Stimulated activated CD4-positive, alpha-beta T cell treated with anti-CD3 and anti-CD28 coated beads, Interleukin-2, amount 100 ng/mL, for 4 hours (primary cell): ENCODE data around the gene MORF4L2.

Source experiments
- DNase-seq: peaks from one replicate; pipeline ENCODE4 v3.0.0-alpha.2; 2020; ENCODE audit warnings: low read depth

The MORF4L2 gene, protein sequence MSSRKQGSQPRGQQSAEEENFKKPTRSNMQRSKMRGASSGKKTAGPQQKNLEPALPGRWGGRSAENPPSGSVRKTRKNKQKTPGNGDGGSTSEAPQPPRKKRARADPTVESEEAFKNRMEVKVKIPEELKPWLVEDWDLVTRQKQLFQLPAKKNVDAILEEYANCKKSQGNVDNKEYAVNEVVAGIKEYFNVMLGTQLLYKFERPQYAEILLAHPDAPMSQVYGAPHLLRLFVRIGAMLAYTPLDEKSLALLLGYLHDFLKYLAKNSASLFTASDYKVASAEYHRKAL

DNA sequence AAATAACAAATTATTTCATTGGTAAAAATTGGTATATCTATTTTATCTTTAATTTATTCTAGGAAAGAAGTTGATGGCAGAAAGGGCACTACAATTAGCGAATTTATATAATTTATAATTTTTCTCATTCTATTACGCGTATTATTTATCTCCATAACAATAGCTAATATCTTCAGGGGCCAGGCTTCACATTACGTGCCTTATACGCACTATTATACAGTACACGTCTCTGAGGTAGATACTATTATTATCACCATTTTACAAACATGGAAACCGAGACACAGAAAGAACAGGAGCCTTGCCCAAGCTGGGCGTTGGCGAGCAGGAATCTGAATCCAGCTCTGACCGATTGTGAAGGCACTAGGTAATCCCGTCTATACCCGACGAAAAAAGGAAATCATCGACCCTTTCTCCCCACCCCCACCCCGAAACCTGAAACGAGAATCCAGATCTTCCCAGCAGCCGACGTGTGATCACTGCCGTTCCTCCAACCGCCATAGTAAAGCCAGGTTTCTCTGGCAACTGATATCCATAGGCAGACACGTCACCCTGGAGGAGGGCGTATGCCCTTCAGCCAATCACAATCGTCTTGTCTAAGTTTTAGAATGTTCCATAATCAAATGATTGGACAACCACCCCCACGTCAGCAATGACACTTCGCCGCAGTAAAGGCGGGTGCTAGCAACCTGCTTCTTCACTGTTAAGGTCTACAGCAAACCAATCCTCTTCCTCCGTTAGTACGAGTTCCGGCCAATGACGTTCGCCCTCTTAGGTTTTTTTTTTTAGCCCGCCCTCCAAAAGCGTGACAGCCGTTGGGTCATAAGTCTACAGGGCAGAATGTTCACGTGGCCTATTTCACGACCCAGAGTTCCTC lies at the start of gene MORF4L2:
TSS of gene MORF4L2 (minus strand) at position 501 of the 874 bp plus-strand sequence. CDS start 9,672 bp downstream, outside the sequence.
- peak; percentile 85 for DNase-seq

DNA sequence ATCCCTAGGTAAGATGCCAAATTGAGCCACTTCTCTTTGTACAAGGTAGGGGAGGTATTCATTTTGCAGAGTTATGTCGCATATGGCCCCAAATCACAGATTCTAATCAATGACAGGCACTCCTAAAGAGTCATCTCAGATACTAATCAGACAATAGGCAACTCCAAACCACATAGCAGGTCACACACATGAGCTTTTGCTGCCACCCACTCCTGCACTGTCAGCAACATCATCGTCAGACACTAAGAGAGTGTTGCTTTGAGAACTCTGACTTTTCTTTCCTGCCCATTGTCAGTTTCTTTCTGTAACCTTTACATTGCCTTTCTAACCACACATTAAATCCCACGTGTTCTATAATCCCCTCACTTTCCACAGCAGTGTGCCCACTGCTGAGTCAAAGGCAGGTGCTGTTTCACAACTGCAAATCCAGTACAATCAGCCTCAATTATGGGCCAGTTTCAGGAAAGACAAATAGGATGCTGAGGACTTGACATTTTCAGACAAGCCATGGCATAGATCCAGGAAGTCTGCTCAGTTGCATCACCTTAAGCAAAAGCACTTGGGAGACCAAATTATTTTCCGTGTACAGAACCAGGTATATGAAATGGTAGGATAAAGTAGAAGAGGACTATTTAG lies 47.7 kb upstream of the MORF4L2 start:
- no peak for DNase-seq

DNA sequence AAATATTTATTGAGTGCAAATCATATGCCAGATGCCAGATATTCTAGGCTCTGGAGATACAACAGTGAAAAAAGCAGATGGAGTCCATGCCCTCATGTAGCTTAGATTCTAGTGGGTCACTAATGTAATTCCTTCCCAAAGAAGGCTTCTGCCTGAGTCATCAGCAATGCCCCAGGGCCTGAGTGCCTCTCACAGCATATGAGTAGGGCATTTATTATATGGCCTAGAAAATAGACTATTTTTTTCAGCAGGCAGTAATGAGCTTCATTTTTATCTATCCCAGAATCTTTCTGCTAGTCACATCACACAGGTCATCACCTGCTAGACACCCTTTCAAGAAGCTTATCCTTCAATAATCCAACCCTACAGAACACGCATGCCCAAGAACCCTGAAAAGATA lies 46.5 kb upstream of the MORF4L2 start:
- no peak for DNase-seq

DNA sequence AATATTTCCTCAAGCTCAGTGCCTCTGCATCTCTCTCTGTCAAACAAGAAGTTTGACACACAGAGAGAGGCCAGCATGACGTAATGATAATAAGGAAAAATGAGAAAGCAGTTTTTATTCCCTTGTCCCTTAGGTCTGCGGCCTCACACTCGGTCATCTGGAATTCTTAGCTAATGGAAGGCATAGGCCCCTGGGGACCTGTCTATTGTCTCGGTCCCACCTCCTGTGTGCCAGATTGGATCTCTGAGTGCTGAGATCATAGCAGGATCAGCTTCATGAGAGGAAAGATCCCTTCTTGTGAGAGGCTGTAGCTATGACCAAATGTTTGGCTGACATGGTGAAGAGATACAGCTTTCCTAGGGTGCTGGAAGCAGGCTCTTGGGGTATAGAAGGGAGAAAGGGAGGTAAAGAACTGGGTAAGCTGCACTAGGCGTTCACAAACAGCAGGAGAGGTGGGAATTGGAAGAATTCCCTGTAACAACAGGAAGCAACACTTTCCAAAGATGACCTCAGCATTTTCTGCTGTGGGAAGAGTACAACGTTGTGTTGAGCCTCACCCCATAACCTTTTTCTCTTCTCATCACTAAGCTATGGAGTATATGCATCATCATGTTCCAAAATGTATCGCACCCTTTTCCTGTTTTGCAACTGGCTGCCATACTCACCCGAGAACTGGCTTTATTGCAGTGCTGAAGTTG lies 44.4 kb upstream of the MORF4L2 start:
- no peak for DNase-seq

DNA sequence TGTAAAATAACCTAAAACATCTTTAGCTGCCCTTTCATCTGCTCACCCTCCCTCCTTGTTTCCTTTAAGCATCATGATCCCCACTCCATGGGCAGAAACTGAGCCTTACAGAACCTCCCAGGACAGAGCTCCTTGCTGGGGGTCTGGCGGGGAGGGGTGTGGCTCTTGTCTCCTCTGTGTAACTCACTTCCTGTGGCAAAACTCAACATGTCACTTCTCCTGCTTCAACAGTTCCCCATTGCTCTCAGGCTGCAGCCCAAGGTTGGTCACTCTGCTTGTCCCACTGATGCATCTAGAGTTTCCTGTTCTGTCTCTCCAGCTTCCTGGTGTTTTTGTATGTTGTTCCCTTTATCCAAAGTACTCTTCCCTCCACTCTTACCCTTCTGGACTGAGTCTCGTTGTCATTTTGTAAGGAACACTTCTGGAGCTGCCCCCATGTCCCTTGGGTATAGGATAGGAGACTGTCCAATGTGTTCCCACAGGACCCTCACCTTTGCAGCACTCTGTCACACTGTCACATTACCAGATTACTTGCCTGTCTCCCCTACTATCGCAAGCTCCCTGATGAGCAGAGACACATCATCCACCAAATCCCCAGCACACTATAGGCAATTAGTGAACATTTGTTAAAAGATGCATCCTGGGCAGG lies 43.8 kb upstream of the MORF4L2 start:
- no peak for DNase-seq

DNA sequence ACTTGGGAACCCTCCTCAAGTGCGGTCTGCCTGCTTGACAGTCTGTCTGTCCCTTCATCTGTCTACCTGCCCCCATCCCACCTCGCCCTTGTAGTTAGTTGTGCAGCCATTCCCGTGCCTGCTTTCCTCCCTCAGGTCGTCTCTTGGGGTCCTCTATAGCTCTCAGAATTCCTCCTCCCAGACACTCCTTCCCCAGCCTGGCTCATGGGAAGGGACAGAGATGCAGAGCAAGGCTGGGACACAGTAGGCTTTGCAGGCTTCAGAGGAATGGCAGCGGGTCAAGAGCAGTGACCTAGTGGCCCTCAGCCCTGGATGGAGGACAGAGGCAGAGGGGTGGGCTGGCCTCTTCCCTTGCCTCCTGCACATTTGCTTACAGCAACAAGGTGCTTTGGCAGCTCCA lies 42.5 kb upstream of the MORF4L2 start:
- DNase-seq = no peak

DNA sequence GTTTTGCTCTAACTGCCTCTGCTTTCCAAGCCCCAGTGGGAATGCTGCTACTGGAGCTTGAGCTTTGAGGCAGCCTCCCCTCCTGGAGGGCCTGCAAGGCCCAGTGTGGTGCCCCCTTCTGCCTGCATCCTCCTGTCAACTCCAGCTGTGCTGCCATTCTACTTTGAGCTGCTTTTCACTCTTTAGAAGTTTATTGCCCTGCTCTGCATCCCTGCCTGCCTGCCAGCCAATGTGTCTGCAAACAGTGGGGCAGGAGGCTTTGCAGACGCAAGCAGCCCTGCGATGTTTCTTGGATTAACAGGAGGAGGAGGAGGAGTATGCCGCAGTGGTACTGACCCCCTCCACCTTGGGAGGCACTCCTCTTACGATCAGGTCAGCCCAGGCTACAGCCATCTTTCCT lies 40.6 kb upstream of the MORF4L2 start:
- DNase-seq = no peak

DNA sequence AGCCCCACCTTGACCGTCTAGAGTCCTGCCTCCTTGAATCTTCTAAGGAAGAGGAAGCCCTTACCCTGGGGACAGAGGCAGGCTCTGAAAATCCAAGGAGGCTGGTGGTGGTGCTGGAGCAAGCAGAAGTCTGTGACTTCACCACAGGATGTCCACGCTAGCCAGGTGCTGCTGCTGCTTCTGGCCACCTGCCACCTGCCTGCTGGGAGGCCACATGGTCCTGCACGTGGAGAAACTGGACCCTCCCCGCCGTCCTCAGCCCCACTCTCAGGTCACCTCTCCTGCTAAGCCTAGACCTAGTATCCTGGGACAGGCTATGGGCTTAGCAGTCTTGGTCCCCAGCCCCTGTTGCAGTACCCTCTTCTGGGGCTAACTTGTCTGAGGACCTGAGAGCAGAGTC lies 40.0 kb upstream of the MORF4L2 start:
- DNase-seq = no peak

DNA sequence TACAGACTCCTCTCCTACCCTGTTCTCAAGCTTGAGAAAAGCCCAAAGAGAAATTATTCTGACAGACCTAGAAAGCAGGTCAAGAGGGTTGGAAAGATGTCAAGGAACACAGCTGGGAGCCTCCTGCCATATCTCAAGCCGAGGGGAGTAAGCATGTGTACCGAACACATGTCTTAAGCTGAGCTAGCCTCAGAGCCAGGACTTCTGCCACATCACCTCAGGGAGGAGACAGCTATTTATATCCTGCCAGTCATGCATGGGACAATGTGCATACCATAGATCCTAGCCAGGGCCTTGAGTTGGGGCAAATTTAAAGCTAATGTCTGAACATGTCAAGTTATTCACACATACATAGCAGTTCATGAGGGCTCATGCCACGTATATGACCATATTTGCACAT lies 36.0 kb upstream of the MORF4L2 start:
- DNase-seq = no peak

DNA sequence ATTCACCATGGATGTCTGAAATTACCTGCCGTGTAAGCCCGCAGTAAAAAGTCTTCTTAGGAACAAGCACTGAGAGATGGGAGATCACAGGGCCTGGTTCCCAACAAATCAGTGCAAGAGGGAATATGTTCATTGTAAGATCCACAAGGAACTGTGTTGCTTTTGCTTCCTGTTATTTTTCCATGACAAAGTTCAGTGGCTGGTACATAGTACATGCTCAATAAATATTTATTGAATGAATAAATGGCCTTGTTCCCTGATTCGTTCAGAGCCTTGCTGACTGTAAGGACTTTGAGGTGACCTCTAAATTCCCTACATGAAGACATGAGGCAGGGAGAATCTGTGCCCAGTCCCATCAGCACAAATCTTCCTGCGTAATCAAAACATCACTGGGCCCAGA lies 31.6 kb upstream of the MORF4L2 start:
- DNase-seq = no peak

DNA sequence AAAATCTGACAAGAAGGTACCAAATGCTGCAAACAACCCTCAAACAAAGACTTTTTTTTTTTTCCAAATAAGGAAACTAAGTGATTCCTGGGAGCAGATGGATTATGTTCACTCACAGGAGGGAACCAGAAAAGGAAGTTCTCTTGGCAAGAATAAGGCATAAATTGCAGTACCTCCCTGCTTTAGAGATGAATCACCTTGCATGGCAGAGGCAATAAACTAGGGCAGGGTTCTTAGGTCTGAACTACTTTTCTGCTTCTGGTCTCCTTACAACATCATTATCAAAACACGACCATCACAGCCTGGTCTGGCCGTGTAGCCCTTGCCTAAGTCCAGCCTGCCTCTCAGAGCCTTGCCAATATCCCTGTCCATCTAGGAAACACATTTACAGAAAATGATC lies 30.5 kb upstream of the MORF4L2 start:
- DNase-seq = no peak

DNA sequence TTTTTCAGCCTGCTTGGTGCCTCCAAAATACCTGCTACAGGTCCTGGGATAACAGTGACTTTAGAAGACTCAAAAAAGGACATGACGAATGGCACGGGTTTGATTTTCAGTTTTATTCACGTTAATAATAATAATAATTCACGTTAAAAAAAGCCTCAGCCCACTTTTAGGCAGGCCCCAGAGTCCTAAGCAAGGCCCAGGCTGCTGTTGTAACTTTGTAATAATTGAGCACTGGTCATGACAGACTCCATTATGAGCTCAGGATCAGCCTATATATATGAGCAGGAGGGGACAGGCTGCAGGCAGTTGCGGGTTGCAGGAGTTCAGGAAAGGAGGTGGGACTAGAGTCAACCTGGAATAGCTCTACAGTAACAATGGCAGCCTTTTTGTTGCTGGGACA lies 24.1 kb upstream of the MORF4L2 start, which contains the start of gene TMEM31:
TSS of gene TMEM31 (plus strand) at position 301 of the 400 bp plus-strand sequence. CDS start 1,350 bp downstream, outside the sequence.
- DNase-seq = no peak

DNA sequence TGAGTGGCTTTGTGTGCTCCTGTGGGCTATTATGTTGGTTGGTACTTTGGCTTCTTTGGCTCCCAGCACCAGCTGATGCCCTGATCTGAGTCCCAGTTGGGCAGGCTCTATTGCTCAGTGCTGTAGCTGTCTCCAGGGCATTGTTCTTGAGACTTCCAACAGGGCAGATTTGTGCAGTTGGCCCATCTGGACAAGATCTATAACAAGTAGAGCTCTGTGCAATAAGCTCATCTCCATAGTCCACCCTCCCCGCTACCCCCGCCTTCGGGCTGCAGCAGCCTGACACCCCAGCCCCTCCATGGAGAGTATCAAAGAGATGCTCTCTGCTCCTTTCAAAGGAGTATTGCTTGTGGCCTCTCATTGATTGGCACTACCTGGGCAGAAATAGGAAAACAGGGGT lies 18.4 kb upstream of the MORF4L2 start:
- no peak for DNase-seq

DNA sequence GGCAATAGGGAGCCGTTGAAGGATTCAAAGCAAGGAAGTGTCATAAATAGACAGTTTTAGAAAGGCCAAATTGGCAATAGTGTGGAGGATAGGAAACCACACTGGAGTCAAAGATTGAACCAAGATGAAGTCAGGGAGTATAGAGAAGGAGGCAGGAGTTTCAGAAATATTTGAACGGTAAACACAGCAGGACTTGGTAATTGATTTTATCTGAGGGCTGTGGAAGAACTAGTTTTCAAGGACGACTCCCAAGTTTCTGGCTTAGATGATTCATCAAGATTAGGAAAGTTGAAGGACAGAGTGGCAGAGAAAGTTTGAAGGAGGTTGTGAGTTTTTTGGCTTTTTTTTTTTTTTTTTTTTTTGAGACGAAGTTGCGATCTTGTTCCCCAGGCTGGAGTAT lies 12.7 kb upstream of the MORF4L2 start:
- no peak for DNase-seq

DNA sequence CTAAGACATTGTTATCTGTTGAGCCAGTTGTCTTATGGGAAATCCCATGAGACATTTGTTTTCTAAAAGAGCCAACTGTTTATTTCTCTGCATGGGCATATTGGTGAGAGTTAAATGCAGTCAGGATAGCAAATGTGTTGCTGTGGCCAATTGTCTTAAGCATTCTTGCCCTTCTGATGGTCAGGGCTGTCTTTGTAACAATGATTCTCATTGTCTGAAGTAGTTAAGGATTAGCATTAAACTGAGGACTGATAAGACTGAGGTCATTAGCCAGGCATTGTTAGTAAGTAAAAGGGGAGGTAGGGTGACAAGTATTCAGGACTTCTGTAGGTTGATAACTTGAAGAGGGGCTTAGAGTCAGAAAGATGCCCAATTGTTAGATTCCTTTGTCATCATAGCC lies 11.2 kb upstream of the MORF4L2 start:
- DNase-seq = no peak

DNA sequence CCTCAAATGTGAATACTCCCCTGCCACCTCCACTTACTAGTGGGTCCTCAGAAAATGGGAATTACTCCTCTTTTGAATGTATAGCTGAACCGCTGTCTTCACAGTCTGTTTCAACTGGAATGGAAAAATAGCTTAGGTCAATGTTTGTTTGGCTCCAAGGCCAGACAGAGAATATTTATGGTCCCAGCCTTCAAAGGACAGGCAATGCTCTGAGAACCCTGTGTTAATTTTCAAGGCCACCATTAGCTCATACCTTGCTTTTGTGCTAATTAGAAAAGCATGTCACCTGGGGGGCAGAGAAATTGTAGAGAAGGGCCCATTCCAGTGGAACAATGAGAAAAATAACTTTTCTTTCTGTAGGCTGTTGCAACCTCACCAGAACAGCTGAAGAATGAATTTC lies 4.6 kb upstream of the MORF4L2 start:
- no peak for DNase-seq

DNA sequence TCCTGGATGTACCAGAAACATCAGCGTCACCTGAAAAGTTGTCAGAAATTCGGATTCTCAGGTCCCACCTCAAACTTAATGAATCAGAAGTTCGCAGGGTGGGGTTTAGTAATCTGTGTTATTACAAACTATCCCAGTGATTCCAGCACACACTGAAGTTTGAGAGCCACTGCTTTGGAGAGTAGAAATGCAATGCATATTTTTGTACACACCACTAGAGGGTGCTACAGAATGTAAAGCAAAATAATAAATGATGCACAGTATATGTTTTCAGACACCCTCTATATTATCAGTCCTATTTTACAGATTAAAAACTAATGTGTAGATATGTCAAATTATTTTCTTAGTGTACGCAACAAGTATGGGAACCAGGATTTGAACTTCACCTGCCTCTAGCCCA lies 2.4 kb upstream of the MORF4L2 start:
- no peak for DNase-seq

DNA sequence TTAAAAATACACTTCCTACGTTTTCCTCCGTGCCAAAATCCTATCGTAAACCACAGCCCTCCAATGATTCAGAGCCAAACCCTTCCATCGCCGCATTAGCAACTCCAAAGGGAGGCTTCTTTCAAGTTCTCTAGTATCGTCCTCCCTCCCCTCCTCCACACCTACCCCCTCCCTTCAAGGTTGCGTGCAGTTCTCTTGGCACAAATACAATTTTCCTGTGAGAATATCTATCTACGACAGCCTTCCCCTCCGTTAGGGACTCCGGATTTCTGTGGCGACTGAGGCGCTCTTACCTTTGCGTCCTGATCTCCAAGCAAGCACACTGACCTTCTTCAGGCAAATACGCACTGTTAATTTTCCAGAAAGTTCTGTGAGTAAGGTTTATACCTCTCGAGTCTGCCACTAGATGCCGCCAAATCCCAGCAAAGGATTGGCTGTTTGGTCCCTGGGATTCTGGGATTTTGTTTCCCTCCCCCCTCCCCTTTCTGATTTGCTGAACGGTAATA lies 1.2 kb upstream of the MORF4L2 start:
- peak; percentile 26 for DNase-seq

DNA sequence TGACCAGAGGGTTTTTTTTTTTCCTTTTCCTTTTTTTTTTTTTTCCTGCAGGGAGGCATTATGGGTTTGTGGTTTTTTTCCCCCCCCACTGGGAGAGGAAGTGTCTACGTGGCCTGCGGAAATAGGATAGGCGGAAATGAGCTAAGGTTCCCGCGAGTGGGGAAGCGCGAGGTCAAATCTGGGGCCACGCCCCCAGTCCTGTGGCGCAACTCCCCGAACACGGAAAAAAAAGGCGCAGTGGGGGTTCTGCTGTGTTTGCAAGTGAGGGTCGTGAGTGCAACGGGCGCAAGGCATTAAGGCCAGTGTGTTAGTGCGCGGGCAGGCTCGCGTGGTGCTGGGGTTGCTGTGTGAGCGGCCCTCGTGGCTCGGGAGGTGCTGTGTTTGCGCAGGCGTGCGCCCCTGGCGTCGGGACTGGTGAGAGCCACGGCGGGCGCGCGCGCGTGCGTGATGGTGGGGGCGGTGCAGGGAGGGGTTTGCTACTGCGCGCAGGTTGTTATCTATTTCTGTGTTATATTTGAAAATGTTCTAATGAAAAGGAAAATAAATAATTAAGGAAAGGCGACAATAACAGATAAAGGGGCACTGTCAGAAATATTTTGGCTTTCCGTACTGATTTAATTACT lies 685 bp upstream of the MORF4L2 start:
- DNase-seq = peak; percentile 82

DNA sequence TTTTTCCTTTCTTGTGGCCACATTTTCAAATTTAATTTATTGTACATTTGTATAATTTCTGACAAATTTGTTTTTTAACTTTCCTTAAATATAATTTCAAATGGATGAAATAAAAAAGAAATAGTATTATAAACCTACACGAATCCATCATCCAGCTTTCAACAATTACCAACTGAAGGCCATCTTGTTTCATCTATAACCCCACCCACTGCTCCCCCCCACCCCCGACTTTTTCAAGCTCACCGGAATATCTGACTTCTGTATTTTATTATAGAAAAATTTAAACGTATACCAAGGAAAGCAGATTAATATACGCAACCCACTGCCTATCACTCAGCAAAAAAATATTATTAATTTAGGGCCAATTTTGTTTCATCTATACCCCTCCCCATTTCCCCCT lies 1.1 kb downstream of the MORF4L2 start:
- no peak for DNase-seq

DNA sequence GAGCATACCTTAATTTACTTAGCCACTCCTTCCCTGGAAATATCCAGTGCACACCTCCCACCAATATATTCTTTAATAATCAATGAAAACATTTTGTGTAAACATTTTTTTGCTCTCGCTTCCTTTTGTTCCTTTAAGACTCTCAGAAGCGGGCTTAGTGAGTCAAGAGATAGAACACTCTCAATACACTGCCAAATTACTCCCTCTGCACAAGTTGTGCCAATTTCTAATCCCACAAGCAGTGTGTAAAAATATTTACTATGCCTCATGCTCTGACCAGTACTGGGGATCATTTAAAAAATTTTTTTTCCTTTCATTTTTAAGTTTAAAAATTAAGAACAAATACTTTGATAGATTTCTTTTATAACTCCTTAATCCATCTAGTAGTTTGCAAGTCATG lies 5.1 kb downstream of the MORF4L2 start:
- DNase-seq = no peak
